H1 (cell line): Measurements from ENCODE around the gene FKBP10. TPM values are rescaled to one million over a fixed set of nuclear protein-coding genes. Genes with fewer than 3 reads are reported as not detected.

Experiments used
- CTCF ChIA-PET: fragments of 300-600 bp; sonication (Branson Sonifier 250); formaldehyde crosslinking; loops from one replicate; lab custom pipeline; 2021; ENCODE audit not compliant: partially characterized antibody; lab: Charles Lee
- POLR2A ChIA-PET: fragments of 300-600 bp; sonication (Branson Sonifier 250); formaldehyde crosslinking; loops from one replicate; lab custom pipeline; 2021; ENCODE audit warnings: inconsistent platforms; ENCODE audit not compliant: partially characterized antibody; lab: Charles Lee
- DNase-seq, 2 experiments: peaks; one replicate each; pipeline versions ENCODE4 v3.0.0 to v3.0.0-alpha.2; 2010 to 2022; ENCODE audit warnings: low spot score in 2 of 2, low read depth in 1 of 2, mixed read lengths in 1 of 2
- FAIRE-seq: peaks from 2 replicates; lab custom pipeline; 2011; peaks lifted over from hg19 to GRCh38; lab: Jason Lieb, UNC
- H2AFZ ChIP-seq: 2 replicates; pipeline ENCODE4 v1.8.1; 2012; ENCODE audit warnings: low read length, inconsistent platforms
- H2AK5ac ChIP-seq: 2 replicates; pipeline ENCODE4 v1.6.1; 2013; ENCODE audit warnings: low read depth, low read length
- H2BK120ac ChIP-seq: replicated peaks from 2 replicates; pipeline ENCODE3; 2013; ENCODE audit warnings: low read depth, low read length, inconsistent platforms
- H2BK12ac ChIP-seq: 2 replicates; pipeline ENCODE4 v1.6.1; 2013; ENCODE audit warnings: low read depth, low read length
- H2BK15ac ChIP-seq: 2 replicates; pipeline ENCODE4 v1.6.1; 2013; ENCODE audit warnings: low read length
- H2BK20ac ChIP-seq: 2 replicates; pipeline ENCODE4 v1.6.1; 2013; ENCODE audit warnings: low read length
- H2BK5ac ChIP-seq: 2 replicates; pipeline ENCODE4 v1.6.1; 2013; ENCODE audit warnings: low read depth, low read length
- H3K14ac ChIP-seq: 2 replicates; pipeline ENCODE4 v1.6.1; 2013; ENCODE audit warnings: inconsistent platforms; ENCODE audit not compliant: insufficient read length
- H3K18ac ChIP-seq: 2 replicates; pipeline ENCODE4 v1.6.1; 2013; ENCODE audit warnings: low read length; ENCODE audit errors: extremely low read depth
- H3K23ac ChIP-seq: 2 replicates; pipeline ENCODE4 v1.6.1; 2013; ENCODE audit warnings: inconsistent platforms; ENCODE audit not compliant: insufficient read length
- H3K23me2 ChIP-seq: 2 replicates; pipeline ENCODE4 v1.6.1; 2013; ENCODE audit warnings: low read depth, low read length
- H3K27ac ChIP-seq: 2 replicates; pipeline ENCODE4 v1.6.1; 2011; ENCODE audit warnings: low read depth, low read length, inconsistent platforms
- H3K27me3 ChIP-seq, 4 experiments: replicated peaks in 1 of 4; 1 replicate in 1 of 4; 2 replicates in 3 of 4; pipeline versions ENCODE4 v1.6.1 to v1.8.1; 2011 to 2013; ENCODE audit warnings: low read length in 3 of 4, mild to moderate bottlenecking in 3 of 4, inconsistent platforms in 2 of 4, mixed read lengths in 2 of 4, moderate library complexity in 1 of 4; ENCODE audit not compliant: control insufficient read depth in 3 of 4, insufficient read depth in 3 of 4; ENCODE audit errors: extremely low read depth in 1 of 4
- H3K36me3 ChIP-seq, 4 experiments: 2 replicates each; pipeline versions ENCODE4 v1.6.1 to v1.8.1; 2011 to 2013; ENCODE audit warnings: mild to moderate bottlenecking in 4 of 4, low read length in 3 of 4, moderate library complexity in 2 of 4, control low read depth in 1 of 4, inconsistent platforms in 1 of 4; ENCODE audit not compliant: insufficient read depth in 4 of 4, control insufficient read depth in 2 of 4
- H3K4ac ChIP-seq: replicated peaks from 2 replicates; pipeline ENCODE3; 2013; ENCODE audit warnings: low read length, low read depth, mixed read lengths, inconsistent platforms; ENCODE audit not compliant: insufficient read length
- H3K4me1 ChIP-seq, 4 experiments: replicated peaks in 1 of 4; 1 replicate in 1 of 4; 2 replicates in 3 of 4; pipeline versions ENCODE4 v1.6.1 to v1.8.1; 2011 to 2013; ENCODE audit warnings: low read length in 3 of 4, inconsistent platforms in 2 of 4, mixed read lengths in 1 of 4; ENCODE audit not compliant: insufficient read depth in 4 of 4, control insufficient read depth in 3 of 4
- H3K4me2 ChIP-seq, 2 experiments: 2 replicates each; pipeline versions ENCODE4 v1.6.1 to v1.8.1; 2011 to 2013; ENCODE audit warnings: low read depth in 2 of 2, low read length in 2 of 2, control low read depth in 1 of 2, inconsistent platforms in 1 of 2, mild to moderate bottlenecking in 1 of 2; ENCODE audit not compliant: insufficient read depth in 1 of 2
- H3K4me3 ChIP-seq, 4 experiments: fragments of 200-600, 300-600 bp in 1 of 4; sonication (generic), shearing (Covaris generic), sonication (Bioruptor Twin) in 1 of 4; 2 replicates each; pipeline versions ENCODE4 v1.5.1 to v1.8.1; 2011 to 2016; ENCODE audit warnings: low read length in 4 of 4, low read depth in 3 of 4, control low read depth in 2 of 4, inconsistent platforms in 2 of 4, mild to moderate bottlenecking in 2 of 4, mixed read lengths in 1 of 4, moderate library complexity in 1 of 4; ENCODE audit not compliant: insufficient read depth in 2 of 4; ENCODE audit errors: extremely low read depth in 1 of 4
- H3K56ac ChIP-seq: replicated peaks from 2 replicates; pipeline ENCODE3; 2013; ENCODE audit warnings: low read depth, mild to moderate bottlenecking, mixed read lengths, low read length, inconsistent platforms; ENCODE audit not compliant: insufficient read length
- H3K79me1 ChIP-seq: 2 replicates; pipeline ENCODE4 v1.6.1; 2013; ENCODE audit warnings: low read depth, low read length, control low read depth
- H3K79me2 ChIP-seq, 2 experiments: 2 replicates each; pipeline versions ENCODE4 v1.6.1 to v1.8.1; 2012 to 2013; ENCODE audit warnings: low read length in 2 of 2, mild to moderate bottlenecking in 2 of 2, inconsistent platforms in 1 of 2; ENCODE audit not compliant: insufficient read depth in 2 of 2, control insufficient read depth in 1 of 2
- H3K9ac ChIP-seq, 4 experiments: replicated peaks in 1 of 4; 1 replicate in 1 of 4; 2 replicates in 3 of 4; pipeline versions ENCODE4 v1.6.1 to v1.8.1; 2011 to 2013; ENCODE audit warnings: low read depth in 3 of 4, low read length in 3 of 4, control low read depth in 2 of 4, mild to moderate bottlenecking in 2 of 4, moderate library complexity in 2 of 4, inconsistent platforms in 1 of 4; ENCODE audit errors: extremely low read depth in 1 of 4
- H3K9me3 ChIP-seq, 2 experiments: 2 replicates each; pipeline versions ENCODE4 v1.6.1 to v1.8.1; 2012 to 2013; ENCODE audit warnings: mild to moderate bottlenecking in 2 of 2, moderate library complexity in 2 of 2, control low read depth in 1 of 2, inconsistent platforms in 1 of 2, low read depth in 1 of 2, low read length in 1 of 2, mixed read lengths in 1 of 2; ENCODE audit not compliant: insufficient read depth in 2 of 2
- H4K20me1 ChIP-seq, 2 experiments: replicated peaks in 1 of 2; 2 replicates each; pipeline versions ENCODE3 to v1.8.1; 2011 to 2013; ENCODE audit warnings: inconsistent platforms in 2 of 2, low read length in 2 of 2, mild to moderate bottlenecking in 1 of 2; ENCODE audit not compliant: insufficient read depth in 2 of 2, control insufficient read depth in 1 of 2
- H4K5ac ChIP-seq: 2 replicates; pipeline ENCODE4 v1.6.1; 2013; ENCODE audit warnings: low read length, low read depth, mixed read lengths, inconsistent platforms; ENCODE audit not compliant: insufficient read length
- H4K8ac ChIP-seq: 2 replicates; pipeline ENCODE4 v1.8.0; 2013; ENCODE audit warnings: mild to moderate bottlenecking, moderate library complexity, low read length, inconsistent platforms; ENCODE audit not compliant: insufficient read depth; ENCODE audit errors: extremely low read depth
- H4K91ac ChIP-seq: replicated peaks from 2 replicates; pipeline ENCODE3; 2013; ENCODE audit warnings: low read length, mixed read lengths, inconsistent platforms; ENCODE audit not compliant: insufficient read length
- RNF2 ChIP-seq: fragments of 200-900, 300-1000 bp; sonication (generic); IDR thresholded peaks from 2 replicates; pipeline ENCODE4 v1.7.1; 2016; ENCODE audit warnings: borderline replicate concordance, low read depth, mild to moderate bottlenecking, antibody characterized with exemption, low read length; ENCODE audit not compliant: poor library complexity, severe bottlenecking; ENCODE audit errors: missing control alignments
- WGBS, 2 experiments: shearing (Covaris generic) in 1 of 2; methylation state at CpG; one replicate each; pipeline versions ENCODE4 v1.1.6 to v1.1.7; 2013 to 2015; ENCODE audit warnings: low lambda C conversion rate in 2 of 2, mixed read lengths in 2 of 2, inconsistent platforms in 1 of 2, low coverage in 1 of 2, missing lambda C conversion rate in 1 of 2; ENCODE audit not compliant: insufficient replicate concordance in 2 of 2, insufficient coverage in 1 of 2, insufficient read length in 1 of 2; ENCODE audit errors: extremely low coverage in 1 of 2, missing lambda C conversion rate in 1 of 2; 5-methylcytosine and 5-hydroxymethylcytosine counted together
- polyA plus RNA-seq, 7 experiments: library from polyadenylated mRNA; depleted of rRNA in 3 of 7; stranded (reverse) in 5 of 7; unstranded in 2 of 7; fragments of >200 nt in 5 of 7; fragments of 200-250 nt in 2 of 7; gene quantifications; 1 replicate in 5 of 7; 2 replicates in 1 of 7; 4 replicates in 1 of 7; pipeline versions ENCODE4 v1.2.1 to v1.2.3, GENCODE V29; 2011 to 2013; ENCODE audit warnings: missing spikeins in 2 of 7, mixed read lengths in 2 of 7
- total RNA-seq: library from RNA; stranded (reverse); fragmentation: NEBNext Ultra II Directional; extraction: Animal tissue kit (Norgen Biotek cat#: 25700); gene quantifications from 2 replicates; pipeline ENCODE4 v1.2.1, GENCODE V29; 2021

The FKBP10 gene
- total and polyA plus RNA-seq, 2 of the 8 experiments (the other 6 are each of a cell fraction or from before 2014, with no cell fraction given), result 173 to 283 TPM

GRCh38 chr17:41836550-41837196, 23.9 kb downstream of the FKBP10 start:
- POLR2A ChIA-PET, result interaction anchor here (0.7 to 3.3 kb wide), 4 partner anchors 12 to 51 kb away, joined by 3 to 18 read pairs (median 10); partner anchors contain the start of gene JUP
- H3K18ac ChIP-seq, result no peak overlapping the region

More at GRCh38 chr17:41836550-41837196, 23.9 kb downstream of the FKBP10 start:
- H3K27ac ChIP-seq, result no peak overlapping the region
- peak overlapping the region; percentile 45; the same call in 1 of the 2 replicates for H4K8ac ChIP-seq
- no peak overlapping the region for H4K91ac ChIP-seq
- CTCF ChIA-PET, result interaction anchor here (1.4 kb wide), 1 partner anchor 17 kb away, joined by 3 read pairs; no protein-coding TSS in a partner anchor
- H3K4me3 ChIP-seq, result peak overlapping the region; percentile 52 to 96 (median 82); a peak in 7 of 8 replicates
- H3K4me2 ChIP-seq, result peak overlapping the region; percentile 80 to 83
- H3K9ac ChIP-seq, result 0 out of 7 replicates have a peak overlapping the region, but pooled peaks of 1 of the 4 experiments have one; percentile 9
- peaks cover 0 to 5% (median 0%) of the 10 kb centered on the region in 4 experiments; a peak in 1 of 7 replicates for H3K4me1 ChIP-seq
- H2BK5ac ChIP-seq, result no peak overlapping the region
- H3K9me3 ChIP-seq, result no peaks in the 10 kb centered on the region
- H3K56ac ChIP-seq, result no peak overlapping the region
- H3K4ac ChIP-seq, result no peak overlapping the region
- no peaks in the 10 kb centered on the region for H3K79me2 ChIP-seq
- no peak for DNase-seq
- H4K20me1 ChIP-seq, result no peaks in the 10 kb centered on the region
- H2BK20ac ChIP-seq, result no peak overlapping the region
- TF ChIP-seq RNF2, result no peak
- peaks cover 6% of the 10 kb centered on the region; the same call in 1 of the 2 replicates for H3K23me2 ChIP-seq
- no peak overlapping the region for H4K5ac ChIP-seq
- no peak overlapping the region for H2BK120ac ChIP-seq
- FAIRE-seq, result no peak
- no peak overlapping the region for H3K23ac ChIP-seq
- H2AK5ac ChIP-seq, result no peak overlapping the region
- H2BK15ac ChIP-seq, result 0 out of 2 replicates have a peak overlapping the region, but pooled peaks have one; percentile 40
- peaks cover 5% of the 10 kb centered on the region; the same call in 1 of the 2 replicates for H3K79me1 ChIP-seq
- 75% methylated on average over 20 of the region's 21 CpGs; no CpG with 5 or more reads in 1 of the 2 experiments for WGBS, 2 experiments
- H2BK12ac ChIP-seq, result no peak overlapping the region
- no peak overlapping the region for H3K14ac ChIP-seq
- H3K27me3 ChIP-seq, result peaks cover 0 to 5% (median 0%) of the 10 kb centered on the region in 4 experiments; a peak in 1 of 7 replicates
- H3K36me3 ChIP-seq, result peaks cover 0 to 12% (median 3%) of the 10 kb centered on the region in 4 experiments; a peak in 4 of 8 replicates
- H2AFZ ChIP-seq, result peak overlapping the region; percentile 99
